B cell (primary cell): ENCODE measurements around the gene ABCA7.

Source experiments
- EZH2 ChIP-seq: IDR thresholded peaks from 2 replicates; pipeline ENCODE4 v1.6.1; 2012; ENCODE audit warnings: borderline replicate concordance, low read depth, mild to moderate bottlenecking, moderate library complexity, low read length; ENCODE audit not compliant: insufficient read depth, poor library complexity, severe bottlenecking
- TF ChIP-seq, protein P1 (sequence below): fragments of 200-600 bp; IDR thresholded peaks from one replicate; pipeline ENCODE4 v1.8.0; 2022; ENCODE audit warnings: antibody characterized with exemption, mild to moderate bottlenecking

GRCh38 chr19:1085676-1086442 is 46.0 kb downstream of the ABCA7 start:
- TF ChIP-seq, protein P1, sequence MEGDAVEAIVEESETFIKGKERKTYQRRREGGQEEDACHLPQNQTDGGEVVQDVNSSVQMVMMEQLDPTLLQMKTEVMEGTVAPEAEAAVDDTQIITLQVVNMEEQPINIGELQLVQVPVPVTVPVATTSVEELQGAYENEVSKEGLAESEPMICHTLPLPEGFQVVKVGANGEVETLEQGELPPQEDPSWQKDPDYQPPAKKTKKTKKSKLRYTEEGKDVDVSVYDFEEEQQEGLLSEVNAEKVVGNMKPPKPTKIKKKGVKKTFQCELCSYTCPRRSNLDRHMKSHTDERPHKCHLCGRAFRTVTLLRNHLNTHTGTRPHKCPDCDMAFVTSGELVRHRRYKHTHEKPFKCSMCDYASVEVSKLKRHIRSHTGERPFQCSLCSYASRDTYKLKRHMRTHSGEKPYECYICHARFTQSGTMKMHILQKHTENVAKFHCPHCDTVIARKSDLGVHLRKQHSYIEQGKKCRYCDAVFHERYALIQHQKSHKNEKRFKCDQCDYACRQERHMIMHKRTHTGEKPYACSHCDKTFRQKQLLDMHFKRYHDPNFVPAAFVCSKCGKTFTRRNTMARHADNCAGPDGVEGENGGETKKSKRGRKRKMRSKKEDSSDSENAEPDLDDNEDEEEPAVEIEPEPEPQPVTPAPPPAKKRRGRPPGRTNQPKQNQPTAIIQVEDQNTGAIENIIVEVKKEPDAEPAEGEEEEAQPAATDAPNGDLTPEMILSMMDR: no peak
- TF ChIP-seq EZH2: no peak
